T-helper 1 cell treated with Interleukin-12 subunit alpha and Interleukin-12 subunit beta and Interleukin-4 antibody, amounts not matched to agents 30 μg/mL and 1 μg/mL, for 36 hours (primary cell): ENCODE data around the gene FNDC3A.
"Not testable (repeated sequence)": the region's sequence is repeated elsewhere in the genome, so short reads cannot be mapped to it uniquely, and the experiment has no call there.

ENCODE experiments used
- H3K27ac Mint-ChIP-seq: one replicate; pipeline ENCODE4 v1.8.0; 2021; ENCODE audit warnings: mild to moderate bottlenecking, mixed read lengths
- H3K27me3 Mint-ChIP-seq: one replicate; pipeline ENCODE4 v1.8.0; 2021; ENCODE audit warnings: low read depth, mixed read lengths
- H3K36me3 Mint-ChIP-seq: one replicate; pipeline ENCODE4 v1.8.0; 2021; ENCODE audit warnings: low read depth, mixed read lengths
- H3K4me1 Mint-ChIP-seq: one replicate; pipeline ENCODE4 v1.8.0; 2021; ENCODE audit warnings: low read depth, mixed read lengths
- H3K4me3 Mint-ChIP-seq: one replicate; pipeline ENCODE4 v1.8.0; 2021; ENCODE audit warnings: mild to moderate bottlenecking, moderate library complexity, mixed read lengths
- H3K9me3 Mint-ChIP-seq: one replicate; pipeline ENCODE4 v1.8.0; 2021; ENCODE audit warnings: mixed read lengths

Gene FNDC3A

DNA sequence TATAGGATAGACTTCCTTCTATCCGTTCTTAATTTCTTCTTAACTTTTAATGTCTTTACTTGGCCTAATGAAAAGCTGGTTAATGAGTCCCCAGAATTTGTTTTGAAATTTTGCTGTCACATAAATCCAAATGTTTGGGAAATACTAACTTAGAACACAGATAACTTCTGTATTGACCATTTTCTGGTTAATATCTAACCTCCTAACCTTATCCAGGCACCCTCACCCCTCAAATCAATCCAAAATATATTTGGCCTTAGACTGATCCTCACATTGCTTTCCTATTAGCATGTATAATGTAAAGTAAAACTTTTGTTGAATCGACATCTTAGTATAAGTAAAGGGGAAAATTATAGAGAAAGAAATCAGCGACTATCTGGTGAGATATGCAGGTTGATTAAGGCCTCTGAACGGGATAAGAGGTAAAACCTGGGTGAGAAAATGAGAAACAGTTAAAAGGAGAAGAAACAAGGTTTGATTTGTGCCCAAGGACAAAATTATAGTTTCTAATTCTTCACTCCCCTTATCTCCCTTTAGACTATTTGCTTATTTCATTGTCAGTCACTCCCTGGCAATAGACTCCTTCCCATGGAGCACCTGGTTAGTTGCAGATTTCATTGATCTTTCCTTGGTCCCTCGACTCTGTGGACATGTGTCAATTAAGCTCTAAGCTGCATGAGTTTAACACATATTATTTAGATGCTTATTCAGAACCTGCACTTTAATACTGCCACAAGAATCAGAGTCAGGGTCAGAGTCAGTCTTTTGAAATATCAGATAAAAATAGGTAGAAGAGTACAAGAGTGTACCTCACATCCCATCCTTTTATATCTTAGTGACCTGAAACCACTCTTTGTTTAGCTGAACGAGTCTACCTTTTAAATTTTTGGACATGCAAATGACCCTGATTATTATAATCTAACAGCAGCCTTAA is 125.2 kb downstream of the FNDC3A start:
- H3K36me3 Mint-ChIP-seq, result peaks cover under 1% of the 10 kb centered on the region

GRCh38 chr13:49108196-49108595 is 132.5 kb downstream of the FNDC3A start:
- Mint-ChIP-seq H3K27ac (no peak overlapping the region), H3K36me3 (peaks cover 2% of the 10 kb centered on the region), H3K9me3 (no peaks in the 10 kb centered on the region), H3K4me3 (no peak overlapping the region), H3K27me3 (no peaks in the 10 kb centered on the region), H3K4me1 (peaks cover 12% of the 10 kb centered on the region)

More for the DNA sequence above, 125.2 kb downstream of the FNDC3A start:
- Mint-ChIP-seq H3K27me3 (no peaks in the 10 kb centered on the region), H3K4me3 (no peak overlapping the region), H3K4me1 (peaks cover 3% of the 10 kb centered on the region), H3K9me3 (no peaks in the 10 kb centered on the region), H3K27ac (no peak overlapping the region)

- no peaks in the 10 kb centered on the region for H3K9me3 Mint-ChIP-seq
- peak overlapping the region; percentile 91 for H3K27ac Mint-ChIP-seq
- peaks cover 7% of the 10 kb centered on the region for H3K36me3 Mint-ChIP-seq
- no peaks in the 10 kb centered on the region for H3K27me3 Mint-ChIP-seq
- peak overlapping the region; percentile 89 for H3K4me3 Mint-ChIP-seq
- peaks cover 20% of the 10 kb centered on the region for H3K4me1 Mint-ChIP-seq
Measured at GRCh38 chr13:49110122-49110912, 134.6 kb downstream of the FNDC3A start.

GRCh38 chr13:49110913-49111170 is 135.1 kb downstream of the FNDC3A start:
- Mint-ChIP-seq H3K27me3 (no peaks in the 10 kb centered on the region), H3K36me3 (peaks cover 12% of the 10 kb centered on the region), H3K27ac (peak overlapping the region; percentile 91), H3K9me3 (no peaks in the 10 kb centered on the region), H3K4me3 (peak overlapping the region; percentile 89), H3K4me1 (peaks cover 20% of the 10 kb centered on the region)

DNA sequence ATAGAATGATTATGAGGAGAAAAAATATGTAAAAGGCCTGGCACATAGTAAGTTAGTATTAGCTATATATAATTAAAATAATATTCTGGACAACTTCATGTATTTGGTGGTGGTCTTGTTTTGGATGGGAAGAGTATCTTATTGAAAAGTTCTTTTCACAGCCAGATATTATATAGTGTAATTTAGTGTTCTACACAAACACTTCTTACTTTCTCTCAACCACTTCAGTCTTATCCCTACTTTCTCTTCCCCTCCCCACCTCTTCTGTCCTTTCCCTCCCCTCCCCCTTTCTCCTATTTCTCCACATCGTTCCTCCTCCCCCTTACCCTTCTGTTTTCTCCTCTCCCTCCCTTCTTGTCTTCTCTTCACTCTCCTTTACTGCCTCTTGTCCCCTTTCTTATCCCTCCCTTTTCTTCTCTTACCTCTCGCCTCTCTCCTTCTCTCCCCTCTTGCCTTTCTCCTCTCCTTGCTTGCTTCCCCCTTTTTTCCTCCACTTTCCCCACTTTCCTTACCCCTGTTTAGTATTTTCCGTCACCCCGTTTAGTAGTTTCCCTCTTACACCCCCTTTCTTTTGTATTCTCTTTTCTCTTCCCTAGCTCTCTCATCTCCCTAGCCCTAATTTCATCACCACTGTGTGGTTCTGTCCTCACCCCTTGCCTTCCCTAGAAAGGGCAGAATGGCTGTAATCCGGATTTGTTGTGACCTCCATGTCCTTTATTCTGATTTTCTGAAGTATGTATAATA is 137.2 kb downstream of the FNDC3A start:
- Mint-ChIP-seq H3K9me3 (no peaks in the 10 kb centered on the region), H3K27me3 (no peaks in the 10 kb centered on the region), H3K4me1 (peaks cover 20% of the 10 kb centered on the region), H3K4me3 (peak overlapping the region; percentile 30), H3K27ac (no peak overlapping the region), H3K36me3 (peaks cover 20% of the 10 kb centered on the region)

GRCh38 chr13:49113526-49114286 is 138.0 kb downstream of the FNDC3A start:
- peaks cover 20% of the 10 kb centered on the region for H3K4me1 Mint-ChIP-seq
- H3K27ac Mint-ChIP-seq, result no peak overlapping the region
- H3K4me3 Mint-ChIP-seq, result peak overlapping the region; percentile 30
- no peaks in the 10 kb centered on the region for H3K9me3 Mint-ChIP-seq
- H3K36me3 Mint-ChIP-seq, result peaks cover 24% of the 10 kb centered on the region
- no peaks in the 10 kb centered on the region for H3K27me3 Mint-ChIP-seq

- no peak overlapping the region for H3K4me3 Mint-ChIP-seq
- H3K4me1 Mint-ChIP-seq, result peaks cover 15% of the 10 kb centered on the region
- peaks cover 9% of the 10 kb centered on the region for H3K9me3 Mint-ChIP-seq
- H3K27me3 Mint-ChIP-seq, result no peaks in the 10 kb centered on the region
- H3K36me3 Mint-ChIP-seq, result peaks cover 47% of the 10 kb centered on the region
- H3K27ac Mint-ChIP-seq, result no peak overlapping the region
Measured at GRCh38 chr13:49116873-49117272, 141.2 kb downstream of the FNDC3A start.

DNA sequence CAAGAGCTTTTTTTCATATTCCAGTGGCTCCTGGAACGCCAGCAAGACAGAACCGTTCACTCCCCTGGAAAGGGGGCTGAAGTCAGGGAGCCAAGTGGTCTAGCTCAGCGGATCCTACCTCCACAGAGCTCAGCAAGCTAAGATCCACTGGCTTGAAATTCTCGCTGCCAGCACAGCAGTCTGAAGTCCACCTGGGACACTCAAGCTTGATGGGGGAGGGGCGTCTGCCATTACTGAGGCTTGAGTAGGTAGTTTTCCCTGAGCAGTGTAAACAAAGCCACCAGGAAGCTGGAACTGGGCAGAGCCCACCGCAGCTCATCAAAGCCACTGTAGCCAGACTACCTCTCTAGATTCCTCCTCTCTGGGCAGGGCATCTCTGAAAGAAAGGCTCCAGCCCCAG is 142.7 kb downstream of the FNDC3A start:
- H3K4me3 Mint-ChIP-seq, H3K27ac Mint-ChIP-seq, H3K9me3 Mint-ChIP-seq, H3K27me3 Mint-ChIP-seq, H3K4me1 Mint-ChIP-seq: not testable (repeated sequence)
- H3K36me3 Mint-ChIP-seq, result peaks cover 54% of the 10 kb centered on the region

- Mint-ChIP-seq H3K4me1 (peaks cover 2% of the 10 kb centered on the region), H3K9me3 (peaks cover 5% of the 10 kb centered on the region), H3K4me3 (no peak overlapping the region), H3K27ac (no peak overlapping the region), H3K36me3 (peaks cover 19% of the 10 kb centered on the region), H3K27me3 (no peaks in the 10 kb centered on the region)
Measured at GRCh38 chr13:49124693-49125304, 149.1 kb downstream of the FNDC3A start.

GRCh38 chr13:49125964-49126524 is 150.3 kb downstream of the FNDC3A start:
- H3K9me3 Mint-ChIP-seq, result no peaks in the 10 kb centered on the region
- H3K36me3 Mint-ChIP-seq, result peaks cover 13% of the 10 kb centered on the region
- no peak overlapping the region for H3K4me3 Mint-ChIP-seq
- H3K27ac Mint-ChIP-seq, result no peak overlapping the region
- peaks cover 2% of the 10 kb centered on the region for H3K4me1 Mint-ChIP-seq
- H3K27me3 Mint-ChIP-seq, result no peaks in the 10 kb centered on the region

- H3K9me3 Mint-ChIP-seq, result no peaks in the 10 kb centered on the region
- peaks cover 5% of the 10 kb centered on the region for H3K4me1 Mint-ChIP-seq
- peaks cover 39% of the 10 kb centered on the region for H3K36me3 Mint-ChIP-seq
Measured at GRCh38 chr13:49132479-49133002, 156.8 kb downstream of the FNDC3A start.

DNA sequence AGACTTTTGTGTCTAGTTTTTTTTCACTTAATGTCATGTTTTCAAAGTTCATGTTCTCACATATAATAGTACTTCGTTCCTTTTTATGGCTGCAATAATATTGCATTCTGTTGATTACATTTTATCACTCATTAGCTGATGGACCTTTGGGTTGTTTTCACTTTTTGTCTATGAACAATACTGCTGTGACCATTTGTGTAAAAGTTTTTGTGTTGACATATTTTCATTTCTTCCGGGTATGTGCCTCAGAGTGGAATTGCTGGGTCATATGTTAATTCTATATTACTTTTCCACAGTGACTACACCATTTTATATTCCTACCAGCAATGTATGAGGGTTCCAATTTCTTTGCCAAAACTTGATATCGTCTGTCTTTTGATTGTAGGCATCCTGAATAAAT is 158.6 kb downstream of the FNDC3A start:
- H3K4me1 Mint-ChIP-seq, result peaks cover 8% of the 10 kb centered on the region
- H3K9me3 Mint-ChIP-seq, result no peaks in the 10 kb centered on the region
- H3K27ac Mint-ChIP-seq, result no peak overlapping the region
- no peaks in the 10 kb centered on the region for H3K27me3 Mint-ChIP-seq
- H3K4me3 Mint-ChIP-seq, result no peak overlapping the region
- peaks cover 47% of the 10 kb centered on the region for H3K36me3 Mint-ChIP-seq

More at GRCh38 chr13:49132479-49133002, 156.8 kb downstream of the FNDC3A start:
- no peak overlapping the region for H3K27ac Mint-ChIP-seq
- H3K4me3 Mint-ChIP-seq, result no peak overlapping the region
- no peaks in the 10 kb centered on the region for H3K27me3 Mint-ChIP-seq

- not testable (repeated sequence) for H3K27ac Mint-ChIP-seq
Measured at GRCh38 chr13:49137138-49137643, 161.5 kb downstream of the FNDC3A start.

More at GRCh38 chr13:49137138-49137643, 161.5 kb downstream of the FNDC3A start:
- not testable (repeated sequence) for H3K27me3 Mint-ChIP-seq, H3K4me3 Mint-ChIP-seq, H3K9me3 Mint-ChIP-seq
- peaks cover 51% of the 10 kb centered on the region for H3K36me3 Mint-ChIP-seq
- H3K4me1 Mint-ChIP-seq, result peaks cover 17% of the 10 kb centered on the region
